ENCODE measurements around the gene MT1E. TPM values are rescaled to one million over a fixed set of nuclear protein-coding genes. Genes with fewer than 3 reads are reported as not detected.

MT1E gene
- total RNA-seq, 1 donor from 2014 or later: not detected

DNA sequence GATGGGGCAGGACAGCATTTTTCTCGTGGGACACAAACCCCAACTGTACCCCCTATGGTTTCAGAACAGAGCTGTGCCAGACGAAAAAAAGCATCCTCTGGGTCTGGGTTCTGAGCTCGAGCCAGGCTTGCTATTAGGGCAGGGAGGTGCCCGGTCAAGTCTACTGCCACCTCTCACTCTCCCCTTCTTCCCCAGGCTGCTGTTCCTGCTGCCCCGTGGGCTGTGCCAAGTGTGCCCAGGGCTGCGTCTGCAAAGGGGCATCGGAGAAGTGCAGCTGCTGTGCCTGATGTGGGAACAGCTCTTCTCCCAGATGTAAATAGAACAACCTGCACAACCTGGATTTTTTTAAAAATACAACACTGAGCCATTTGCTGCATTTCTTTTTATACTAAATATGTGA, 1.1 kb downstream of the MT1E start:
- H3K27me3 Mint-ChIP-seq (ENCODE audit: unreplicated experiment): peaks cover 19% of the 10 kb centered on the region
- no peaks in the 10 kb centered on the region for H3K36me3 Mint-ChIP-seq (ENCODE audit: unreplicated experiment)
- H3K4me1 Mint-ChIP-seq (ENCODE audit: low read depth, unreplicated experiment): peaks cover 4% of the 10 kb centered on the region

DNA sequence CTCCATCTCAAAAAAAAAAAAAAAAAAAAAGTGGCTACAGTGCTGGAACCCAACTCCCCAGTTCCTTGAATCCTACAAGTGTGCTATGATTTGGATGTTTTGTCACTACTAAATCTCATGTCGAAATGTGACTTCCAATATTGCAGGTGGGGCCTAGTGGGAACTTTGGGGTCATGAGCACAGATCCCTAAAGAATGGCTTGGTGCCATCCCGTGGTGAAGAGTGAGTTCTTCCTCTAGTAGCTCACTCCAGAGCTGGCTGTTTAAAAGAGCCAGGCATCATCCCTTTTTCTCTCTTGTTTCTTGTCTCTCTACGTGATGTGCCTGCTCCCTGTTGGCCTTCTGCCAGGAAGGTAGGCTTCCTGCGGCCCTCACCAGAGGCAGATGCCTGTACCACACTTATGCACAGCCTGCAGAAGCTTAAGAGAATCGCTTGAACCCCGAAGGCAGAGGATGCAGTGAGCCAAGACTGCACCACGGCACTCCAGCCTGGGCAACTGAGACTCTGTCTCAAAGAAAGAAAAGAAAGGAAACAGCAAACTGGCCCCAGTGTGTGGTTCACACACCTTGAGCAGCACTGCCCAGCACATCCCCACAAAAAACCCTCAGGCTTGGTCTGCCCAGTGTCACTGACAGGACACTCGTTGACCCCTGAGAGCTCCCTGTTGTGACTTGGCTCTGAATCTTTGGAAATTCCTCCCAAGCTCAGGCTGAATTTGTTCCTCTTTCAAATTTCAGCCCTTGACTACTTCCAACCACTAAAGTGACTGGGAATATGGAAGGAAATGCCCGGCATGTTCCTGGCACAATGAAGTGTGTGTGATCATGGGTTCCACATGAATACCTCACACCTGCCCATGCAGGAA, 3.1 kb downstream of the MT1E start:
- H3K4me1 Mint-ChIP-seq (ENCODE audit: low read depth, unreplicated experiment): peaks cover 11% of the 10 kb centered on the region
- peaks cover 5% of the 10 kb centered on the region for H3K9me3 Mint-ChIP-seq (ENCODE audit: unreplicated experiment)
- no peak for DNase-seq
- peaks cover 25% of the 10 kb centered on the region for H3K27me3 Mint-ChIP-seq (ENCODE audit: unreplicated experiment)
- no peak overlapping the region for H3K27ac Mint-ChIP-seq (ENCODE audit: unreplicated experiment)
- TF ChIP-seq, protein P1, sequence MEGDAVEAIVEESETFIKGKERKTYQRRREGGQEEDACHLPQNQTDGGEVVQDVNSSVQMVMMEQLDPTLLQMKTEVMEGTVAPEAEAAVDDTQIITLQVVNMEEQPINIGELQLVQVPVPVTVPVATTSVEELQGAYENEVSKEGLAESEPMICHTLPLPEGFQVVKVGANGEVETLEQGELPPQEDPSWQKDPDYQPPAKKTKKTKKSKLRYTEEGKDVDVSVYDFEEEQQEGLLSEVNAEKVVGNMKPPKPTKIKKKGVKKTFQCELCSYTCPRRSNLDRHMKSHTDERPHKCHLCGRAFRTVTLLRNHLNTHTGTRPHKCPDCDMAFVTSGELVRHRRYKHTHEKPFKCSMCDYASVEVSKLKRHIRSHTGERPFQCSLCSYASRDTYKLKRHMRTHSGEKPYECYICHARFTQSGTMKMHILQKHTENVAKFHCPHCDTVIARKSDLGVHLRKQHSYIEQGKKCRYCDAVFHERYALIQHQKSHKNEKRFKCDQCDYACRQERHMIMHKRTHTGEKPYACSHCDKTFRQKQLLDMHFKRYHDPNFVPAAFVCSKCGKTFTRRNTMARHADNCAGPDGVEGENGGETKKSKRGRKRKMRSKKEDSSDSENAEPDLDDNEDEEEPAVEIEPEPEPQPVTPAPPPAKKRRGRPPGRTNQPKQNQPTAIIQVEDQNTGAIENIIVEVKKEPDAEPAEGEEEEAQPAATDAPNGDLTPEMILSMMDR (IDR thresholded peaks at IDR 0.05; ENCODE audit: partially characterized antibody, unreplicated experiment): no peak
- no peaks in the 10 kb centered on the region for H3K36me3 Mint-ChIP-seq (ENCODE audit: unreplicated experiment)
- no peak overlapping the region for H3K4me3 Mint-ChIP-seq (ENCODE audit: unreplicated experiment)

More for the DNA sequence above, 1.1 kb downstream of the MT1E start:
- peaks cover 3% of the 10 kb centered on the region for H3K9me3 Mint-ChIP-seq (ENCODE audit: unreplicated experiment)
- TF ChIP-seq, protein P1 (IDR thresholded peaks at IDR 0.05; ENCODE audit: partially characterized antibody, unreplicated experiment): no peak
- no peak for DNase-seq
- no peak overlapping the region for H3K4me3 Mint-ChIP-seq (ENCODE audit: unreplicated experiment)
- H3K27ac Mint-ChIP-seq (ENCODE audit: unreplicated experiment): no peak overlapping the region

DNA sequence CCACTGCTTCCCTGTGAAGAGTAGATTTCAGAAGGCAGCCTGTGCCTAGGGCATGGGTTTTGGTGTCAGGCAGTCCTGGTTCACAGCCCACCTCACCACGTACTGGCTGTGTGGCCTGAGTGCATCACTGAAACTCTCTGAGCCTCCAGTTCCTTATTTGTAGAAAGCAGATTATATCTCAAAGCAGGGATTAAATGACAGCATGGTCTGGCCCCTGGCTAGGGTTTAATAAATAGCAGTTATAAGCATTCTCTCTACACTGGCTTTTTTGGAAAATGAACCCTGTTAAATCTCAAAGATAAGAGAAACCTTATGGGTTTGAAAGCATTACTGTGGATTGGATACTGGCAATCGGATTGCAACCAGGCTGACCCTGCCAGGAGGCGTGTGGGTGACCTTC, 4.0 kb downstream of the MT1E start:
- Mint-ChIP-seq H3K27ac (ENCODE audit: unreplicated experiment) (no peak overlapping the region), H3K4me3 (ENCODE audit: unreplicated experiment) (no peak overlapping the region), H3K36me3 (ENCODE audit: unreplicated experiment) (no peaks in the 10 kb centered on the region), H3K4me1 (ENCODE audit: low read depth, unreplicated experiment) (peaks cover 11% of the 10 kb centered on the region), H3K27me3 (ENCODE audit: unreplicated experiment) (peaks cover 31% of the 10 kb centered on the region), H3K9me3 (ENCODE audit: unreplicated experiment) (peaks cover 5% of the 10 kb centered on the region)
- TF ChIP-seq, protein P1 (IDR thresholded peaks at IDR 0.05; ENCODE audit: partially characterized antibody, unreplicated experiment): no peak
- DNase-seq: no peak

DNA sequence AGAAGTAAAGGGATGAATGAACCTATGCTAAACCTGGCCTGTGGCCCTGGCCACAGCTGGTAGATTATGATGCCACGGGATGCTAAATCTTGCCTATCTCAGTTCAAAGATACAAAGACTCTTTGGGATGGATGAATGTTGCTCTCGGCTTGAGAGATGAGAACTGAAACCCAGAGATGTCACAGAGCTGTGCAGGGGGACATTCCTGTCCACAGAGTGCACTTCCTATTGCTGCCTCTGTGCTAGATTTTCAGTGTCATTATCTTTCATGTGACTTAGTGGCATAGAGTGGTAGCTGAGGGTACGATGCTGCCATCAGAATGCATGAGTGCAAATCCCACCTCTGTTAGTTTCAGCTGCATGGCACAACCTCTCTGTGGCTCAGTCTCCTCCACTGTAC, 4.6 kb downstream of the MT1E start:
- Mint-ChIP-seq H3K4me1 (ENCODE audit: low read depth, unreplicated experiment) (peaks cover 15% of the 10 kb centered on the region), H3K9me3 (ENCODE audit: unreplicated experiment) (peaks cover 9% of the 10 kb centered on the region), H3K4me3 (ENCODE audit: unreplicated experiment) (no peak overlapping the region), H3K36me3 (ENCODE audit: unreplicated experiment) (no peaks in the 10 kb centered on the region), H3K27ac (ENCODE audit: unreplicated experiment) (no peak overlapping the region), H3K27me3 (ENCODE audit: unreplicated experiment) (peaks cover 32% of the 10 kb centered on the region)
- DNase-seq: no peak
- TF ChIP-seq, protein P1 (IDR thresholded peaks at IDR 0.05; ENCODE audit: partially characterized antibody, unreplicated experiment): no peak

DNA sequence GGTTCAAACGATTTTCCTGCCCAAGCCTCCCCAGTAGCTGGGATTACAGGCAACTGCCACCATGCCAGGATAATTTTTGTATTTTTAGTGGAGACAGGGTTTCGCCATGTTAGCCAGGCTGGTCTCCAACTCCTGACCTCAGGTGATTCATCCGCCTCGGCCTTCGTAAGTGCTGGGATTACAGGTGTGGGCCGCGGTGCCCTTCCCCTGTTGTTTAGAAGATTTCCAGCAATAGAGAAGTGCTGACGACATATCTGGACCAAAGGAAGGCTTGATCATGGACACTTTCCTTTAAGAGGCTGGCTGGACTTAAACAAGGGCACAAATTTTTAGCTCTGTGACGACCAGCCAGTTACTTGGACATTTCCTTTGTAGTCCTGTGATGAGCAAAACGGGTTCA, 5.6 kb downstream of the MT1E start:
- TF ChIP-seq, protein P1 (IDR thresholded peaks at IDR 0.05; ENCODE audit: partially characterized antibody, unreplicated experiment): no peak
- H3K27me3 Mint-ChIP-seq (ENCODE audit: unreplicated experiment): peaks cover 31% of the 10 kb centered on the region
- H3K9me3 Mint-ChIP-seq (ENCODE audit: unreplicated experiment): peaks cover 9% of the 10 kb centered on the region
- no peak overlapping the region for H3K4me3 Mint-ChIP-seq (ENCODE audit: unreplicated experiment)
- no peak for DNase-seq
- no peak overlapping the region for H3K27ac Mint-ChIP-seq (ENCODE audit: unreplicated experiment)
- H3K4me1 Mint-ChIP-seq (ENCODE audit: low read depth, unreplicated experiment): peaks cover 11% of the 10 kb centered on the region
- H3K36me3 Mint-ChIP-seq (ENCODE audit: unreplicated experiment): no peaks in the 10 kb centered on the region

All from glutamatergic neuron (in vitro differentiated cells).